HCT116 (cell line): ENCODE data around the gene SCP2. TPM values are rescaled to one million over a fixed set of nuclear protein-coding genes. Genes with fewer than 3 reads are reported as not detected.

Source experiments
- ATAC-seq: fragments of 200-7000 bp; cut with Tn5 transposase; 2 replicates; pipeline ENCODE4 v1.9.1; 2020; ENCODE audit warnings: mild to moderate bottlenecking, moderate library complexity
- BruUV-seq: library from RNA; stranded (reverse); fragments of 400-500 nt; replicated peaks from 2 replicates; lab custom pipeline; 2021; lab: Mats Ljungman, UMichigan
- CTCF ChIA-PET: fragments of 300-600 bp; sonication (Branson Sonifier 250); formaldehyde crosslinking; loops from one replicate; lab custom pipeline; 2021; ENCODE audit warnings: antibody characterized with exemption; lab: Charles Lee
- POLR2A ChIA-PET: fragments of 300-600, 350-600 bp; sonication (Branson Sonifier 250); formaldehyde crosslinking; loops from one replicate; lab custom pipeline; 2021; ENCODE audit warnings: antibody characterized with exemption; lab: Charles Lee
- RAD21 ChIA-PET, 2 experiments: fragments of 300-600 bp; sonication (Branson Sonifier 250); formaldehyde crosslinking; loops; one replicate each; lab custom pipeline; 2023; ENCODE audit warnings: low total read pairs in 2 of 2; ENCODE audit not compliant: uncharacterized antibody in 2 of 2, unreplicated experiment in 2 of 2, low non-redundant PET in 1 of 2; lab: Charles Lee
- DNase-seq: peaks from one replicate; pipeline ENCODE4 v3.0.0-alpha.2; 2010; ENCODE audit warnings: low read depth, low spot score
- H2AFZ ChIP-seq: fragments of 200-600 bp; shearing (Covaris generic), sonication (generic); 2 replicates; pipeline ENCODE4 v1.6.1; 2017; ENCODE audit warnings: low read depth, mixed run types, mixed read lengths, antibody characterized with exemption, low read length; ENCODE audit not compliant: poor library complexity, severe bottlenecking
- H3K27ac ChIP-seq: 2 replicates; pipeline ENCODE4 v1.5.1; 2012; ENCODE audit warnings: low read depth, low read length
- H3K27me3 ChIP-seq: fragments of 200-600 bp; sonication (generic); 2 replicates; pipeline ENCODE4 v1.6.1; 2016; ENCODE audit warnings: mixed run types, low read length, mixed read lengths; ENCODE audit not compliant: insufficient read depth
- H3K36me3 ChIP-seq, 2 experiments: fragments of 200-500 bp in 1 of 2; fragments of 200-600 bp in 1 of 2; sonication (Bioruptor generic) in 1 of 2; sonication (generic) in 1 of 2; 2 replicates each; pipeline versions ENCODE4 v1.5.1 to v1.6.1; 2014 to 2016; ENCODE audit warnings: low read length in 2 of 2, inconsistent platforms in 1 of 2, mixed read lengths in 1 of 2, mixed run types in 1 of 2; ENCODE audit not compliant: insufficient read depth in 2 of 2, control insufficient read depth in 1 of 2
- H3K4me1 ChIP-seq, 2 experiments: fragments of 200-600 bp in 1 of 2; sonication (generic) in 1 of 2; 2 replicates each; pipeline versions ENCODE4 v1.5.1 to v1.6.1; 2012 to 2017; ENCODE audit warnings: low read length in 2 of 2, inconsistent platforms in 1 of 2, mild to moderate bottlenecking in 1 of 2, mixed read lengths in 1 of 2, mixed run types in 1 of 2, moderate library complexity in 1 of 2; ENCODE audit not compliant: insufficient read depth in 2 of 2, control insufficient read depth in 1 of 2
- H3K4me2 ChIP-seq: fragments of 200-600 bp; sonication (generic); 2 replicates; pipeline ENCODE4 v1.6.1; 2017; ENCODE audit warnings: mixed run types, low read length, mixed read lengths
- H3K4me3 ChIP-seq, 2 experiments: fragments of 200-600 bp in 1 of 2; sonication (generic) in 1 of 2; replicated peaks in 1 of 2; 2 replicates each; pipeline ENCODE4 v1.5.1; 2011 to 2016; ENCODE audit warnings: low read length in 2 of 2, control low read depth in 1 of 2, low read depth in 1 of 2, mild to moderate bottlenecking in 1 of 2, mixed read lengths in 1 of 2, mixed run types in 1 of 2
- H3K79me2 ChIP-seq: fragments of 200-600 bp; sonication (generic); 2 replicates; pipeline ENCODE4 v1.6.1; 2017; ENCODE audit warnings: mild to moderate bottlenecking, mixed run types, low read length, moderate library complexity, mixed read lengths; ENCODE audit not compliant: insufficient read depth
- H3K9ac ChIP-seq: fragments of 200-600 bp; sonication (generic); 2 replicates; pipeline ENCODE4 v1.6.1; 2016; ENCODE audit warnings: low read length, mixed read lengths
- H3K9me2 ChIP-seq: fragments of 200-600 bp; sonication (generic), shearing (Covaris generic); 2 replicates; pipeline ENCODE4 v1.6.1; 2017; ENCODE audit warnings: mixed run types, mild to moderate bottlenecking, moderate library complexity; ENCODE audit not compliant: insufficient read depth
- H3K9me3 ChIP-seq, 2 experiments: fragments of 200-500 bp in 1 of 2; fragments of 200-600 bp in 1 of 2; sonication (Bioruptor generic) in 1 of 2; sonication (generic) in 1 of 2; 2 replicates each; pipeline ENCODE4 v1.6.1; 2014 to 2017; ENCODE audit warnings: low read length in 2 of 2, mixed read lengths in 2 of 2, inconsistent platforms in 1 of 2, low read depth in 1 of 2, mild to moderate bottlenecking in 1 of 2, mixed run types in 1 of 2, moderate library complexity in 1 of 2; ENCODE audit not compliant: control insufficient read depth in 1 of 2, insufficient read depth in 1 of 2
- H4K20me1 ChIP-seq: fragments of 200-600 bp; sonication (generic), shearing (Covaris generic); 2 replicates; pipeline ENCODE4 v1.6.1; 2017; ENCODE audit warnings: mixed run types, mild to moderate bottlenecking, moderate library complexity; ENCODE audit not compliant: insufficient read depth
- ELF1 ChIP-seq: IDR thresholded peaks from 2 replicates; pipeline ENCODE4 v1.6.1; 2012; ENCODE audit warnings: low read depth, borderline replicate concordance
- EZH2phosphoT487 ChIP-seq: fragments of 200-600 bp; IDR thresholded peaks from 2 replicates; pipeline ENCODE4 v1.6.1; 2018; ENCODE audit warnings: antibody characterized with exemption, borderline replicate concordance
- FOSL1 ChIP-seq: IDR thresholded peaks from 2 replicates; pipeline ENCODE4 v1.6.1; 2012; ENCODE audit warnings: low read depth
- JUND ChIP-seq: IDR thresholded peaks from 2 replicates; pipeline ENCODE4 v1.6.1; 2012
- POLR2A ChIP-seq: IDR thresholded peaks from 2 replicates; pipeline ENCODE4 v1.7.0; 2011; ENCODE audit warnings: borderline replicate concordance; ENCODE audit not compliant: insufficient read depth, insufficient read length; ENCODE audit errors: extremely low read depth
- POLR2AphosphoS5 ChIP-seq: IDR thresholded peaks from 2 replicates; pipeline ENCODE4 v1.6.1; 2011; ENCODE audit warnings: mild to moderate bottlenecking, low read depth, low read length, moderate library complexity
- RAD21 ChIP-seq: IDR thresholded peaks from 2 replicates; pipeline ENCODE4 v1.6.1; 2012; ENCODE audit warnings: low read depth, mild to moderate bottlenecking
- SIN3A ChIP-seq: IDR thresholded peaks from 2 replicates; pipeline ENCODE4 v1.6.1; 2012; ENCODE audit warnings: low read depth
- SP1 ChIP-seq: IDR thresholded peaks from 2 replicates; pipeline ENCODE4 v1.6.1; 2012; ENCODE audit warnings: low read depth
- TCF7L2 ChIP-seq: IDR thresholded peaks from 2 replicates; pipeline ENCODE4 v1.7.0; 2011; ENCODE audit warnings: borderline replicate concordance, inconsistent platforms; ENCODE audit not compliant: insufficient read depth, insufficient read length; ENCODE audit errors: extremely low read depth
- YY1 ChIP-seq: IDR thresholded peaks from 2 replicates; pipeline ENCODE4 v1.6.1; 2011; ENCODE audit warnings: low read length, low read depth, moderate library complexity, mild to moderate bottlenecking; ENCODE audit not compliant: insufficient replicate concordance; ENCODE audit errors: extremely low read depth
- intact Hi-C: fragments of 100-400 bp; cut with micrococcal nuclease; formaldehyde crosslinking; loops from 2 replicates; pipeline ENCODE4 v1.10.0; 2022
- total RNA-seq: library from RNA; stranded (reverse); gene quantifications from one replicate; pipeline ENCODE4 v1.2.1, GENCODE V29; 2021; ENCODE audit not compliant: unreplicated experiment
- TF ChIP-seq, protein P1 (sequence below): IDR thresholded peaks from 2 replicates; pipeline ENCODE4 v1.6.1; 2012
- TF ChIP-seq, protein P2 (sequence below), 3 experiments: fragments of 200-600 bp in 1 of 3; sonication (generic) in 1 of 3; IDR thresholded peaks in 2 of 3; conservative IDR thresholded peaks in 1 of 3; 2 replicates each; pipeline ENCODE4 v1.5.1; 2012 to 2017; ENCODE audit warnings: low read depth in 2 of 3, low read length in 2 of 3, antibody characterized with exemption in 1 of 3, borderline replicate concordance in 1 of 3, control low read depth in 1 of 3, mild to moderate bottlenecking in 1 of 3, mixed read lengths in 1 of 3, mixed run types in 1 of 3, moderate library complexity in 1 of 3; ENCODE audit not compliant: insufficient read depth in 1 of 3

The SCP2 gene
- total RNA-seq, 1 experiment from 2014 or later, result 62.0 TPM

DNA sequence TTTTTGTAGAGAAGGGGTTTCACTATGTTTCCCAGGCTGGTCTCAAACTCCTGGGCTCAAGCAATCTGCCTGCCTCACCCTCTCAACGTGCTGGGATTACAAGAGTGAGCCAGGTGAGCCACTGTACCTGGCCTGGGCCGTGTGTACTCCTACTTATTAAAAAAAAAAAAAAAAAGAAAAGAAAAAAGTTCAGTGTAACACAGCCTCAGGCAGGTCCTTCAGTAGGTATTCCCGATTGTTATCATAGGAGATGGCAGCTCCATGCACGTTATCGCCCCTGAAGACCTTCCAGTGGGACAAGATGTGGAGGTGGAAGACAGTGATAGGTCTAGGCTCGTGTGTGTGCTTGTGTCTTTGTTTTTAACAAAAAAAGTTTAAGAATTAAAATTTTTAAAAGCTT is 8.9 kb upstream of the SCP2 start:
- no peaks in the 10 kb centered on the region for H3K9me2 ChIP-seq
- no peaks in the 10 kb centered on the region for H3K9me3 ChIP-seq
- no TSS peak for BruUV-seq
- DNase-seq (no peak), ATAC-seq (no peak)
- TF ChIP-seq POLR2AphosphoS5 (no peak), SIN3A (no peak), JUND (no peak), ELF1 (no peak), YY1 (no peak), SP1 (no peak), RAD21 (no peak), FOSL1 (no peak), POLR2A (no peak), TCF7L2 (no peak), EZH2phosphoT487 (no peak)
- TF ChIP-seq, protein P1, sequence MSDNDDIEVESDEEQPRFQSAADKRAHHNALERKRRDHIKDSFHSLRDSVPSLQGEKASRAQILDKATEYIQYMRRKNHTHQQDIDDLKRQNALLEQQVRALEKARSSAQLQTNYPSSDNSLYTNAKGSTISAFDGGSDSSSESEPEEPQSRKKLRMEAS, result no peak
- TF ChIP-seq, protein P2, sequence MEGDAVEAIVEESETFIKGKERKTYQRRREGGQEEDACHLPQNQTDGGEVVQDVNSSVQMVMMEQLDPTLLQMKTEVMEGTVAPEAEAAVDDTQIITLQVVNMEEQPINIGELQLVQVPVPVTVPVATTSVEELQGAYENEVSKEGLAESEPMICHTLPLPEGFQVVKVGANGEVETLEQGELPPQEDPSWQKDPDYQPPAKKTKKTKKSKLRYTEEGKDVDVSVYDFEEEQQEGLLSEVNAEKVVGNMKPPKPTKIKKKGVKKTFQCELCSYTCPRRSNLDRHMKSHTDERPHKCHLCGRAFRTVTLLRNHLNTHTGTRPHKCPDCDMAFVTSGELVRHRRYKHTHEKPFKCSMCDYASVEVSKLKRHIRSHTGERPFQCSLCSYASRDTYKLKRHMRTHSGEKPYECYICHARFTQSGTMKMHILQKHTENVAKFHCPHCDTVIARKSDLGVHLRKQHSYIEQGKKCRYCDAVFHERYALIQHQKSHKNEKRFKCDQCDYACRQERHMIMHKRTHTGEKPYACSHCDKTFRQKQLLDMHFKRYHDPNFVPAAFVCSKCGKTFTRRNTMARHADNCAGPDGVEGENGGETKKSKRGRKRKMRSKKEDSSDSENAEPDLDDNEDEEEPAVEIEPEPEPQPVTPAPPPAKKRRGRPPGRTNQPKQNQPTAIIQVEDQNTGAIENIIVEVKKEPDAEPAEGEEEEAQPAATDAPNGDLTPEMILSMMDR (IDR thresholded peaks at IDR 0.05 in 2 of 3, conservative IDR thresholded peaks at IDR 0.05 in 1 of 3; ENCODE audit: borderline replicate concordance in 1 of 3, insufficient read depth in 1 of 3, low read depth in 2 of 3, low read length in 2 of 3), result no peak
- no peak overlapping the region for H3K9ac ChIP-seq
- no peak overlapping the region for H2AFZ ChIP-seq
- ChIA-PET CTCF (no interaction called here), RAD21 (no interaction called here), POLR2A (interaction anchor here (0.8 kb wide), 1 partner anchor 257 kb away, joined by 3 read pairs; no protein-coding TSS in a partner anchor)
- H3K4me1 ChIP-seq, result peaks cover 5 to 31% of the 10 kb centered on the region in 2 experiments; a peak in 3 of 4 replicates
- H3K36me3 ChIP-seq, result no peaks in the 10 kb centered on the region
- intact Hi-C loops, result no loop called here
- no peaks in the 10 kb centered on the region for H3K79me2 ChIP-seq
- H3K4me3 ChIP-seq, result no peak overlapping the region
- H3K27me3 ChIP-seq, result no peaks in the 10 kb centered on the region
- no peak overlapping the region for H3K27ac ChIP-seq
- H3K4me2 ChIP-seq, result no peak overlapping the region
- H4K20me1 ChIP-seq, result no peaks in the 10 kb centered on the region
